Body of pancreas (tissue), 4 donors: ENCODE results near the gene CLIP2.

ENCODE experiments used
- POLR2A ChIP-seq, 3 donors: fragments of 450-650 bp; IDR thresholded peaks; one replicate each; pipeline ENCODE4 v1.6.1; 2016; ENCODE audit warnings: antibody characterized with exemption in 3 of 3, mild to moderate bottlenecking in 2 of 3
- TF ChIP-seq, protein P1 (sequence below), 7 experiments: fragments of 450-650 bp in 4 of 7; fragments of 200-600 bp in 3 of 7; sonication (generic) in 3 of 7; IDR thresholded peaks; one replicate each; pipeline ENCODE4 v1.5.1; 2016 to 2019; ENCODE audit warnings: antibody characterized with exemption in 7 of 7

- no peak for TF ChIP-seq POLR2A (IDR thresholded peaks at IDR 0.05)
- TF ChIP-seq, protein P1, sequence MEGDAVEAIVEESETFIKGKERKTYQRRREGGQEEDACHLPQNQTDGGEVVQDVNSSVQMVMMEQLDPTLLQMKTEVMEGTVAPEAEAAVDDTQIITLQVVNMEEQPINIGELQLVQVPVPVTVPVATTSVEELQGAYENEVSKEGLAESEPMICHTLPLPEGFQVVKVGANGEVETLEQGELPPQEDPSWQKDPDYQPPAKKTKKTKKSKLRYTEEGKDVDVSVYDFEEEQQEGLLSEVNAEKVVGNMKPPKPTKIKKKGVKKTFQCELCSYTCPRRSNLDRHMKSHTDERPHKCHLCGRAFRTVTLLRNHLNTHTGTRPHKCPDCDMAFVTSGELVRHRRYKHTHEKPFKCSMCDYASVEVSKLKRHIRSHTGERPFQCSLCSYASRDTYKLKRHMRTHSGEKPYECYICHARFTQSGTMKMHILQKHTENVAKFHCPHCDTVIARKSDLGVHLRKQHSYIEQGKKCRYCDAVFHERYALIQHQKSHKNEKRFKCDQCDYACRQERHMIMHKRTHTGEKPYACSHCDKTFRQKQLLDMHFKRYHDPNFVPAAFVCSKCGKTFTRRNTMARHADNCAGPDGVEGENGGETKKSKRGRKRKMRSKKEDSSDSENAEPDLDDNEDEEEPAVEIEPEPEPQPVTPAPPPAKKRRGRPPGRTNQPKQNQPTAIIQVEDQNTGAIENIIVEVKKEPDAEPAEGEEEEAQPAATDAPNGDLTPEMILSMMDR (IDR thresholded peaks at IDR 0.05) = no peak
Observed at GRCh38 chr7:74307738-74308505, 18.7 kb downstream of the CLIP2 start.
